Bone marrow (tissue), 2 donors: ENCODE results near the gene DLGAP1.

Experiments
- DNase-seq, 2 donors: peaks; one replicate each; lab custom pipeline; 2025; lab: John Stamatoyannopoulos, UW

The DLGAP1 gene

DNA sequence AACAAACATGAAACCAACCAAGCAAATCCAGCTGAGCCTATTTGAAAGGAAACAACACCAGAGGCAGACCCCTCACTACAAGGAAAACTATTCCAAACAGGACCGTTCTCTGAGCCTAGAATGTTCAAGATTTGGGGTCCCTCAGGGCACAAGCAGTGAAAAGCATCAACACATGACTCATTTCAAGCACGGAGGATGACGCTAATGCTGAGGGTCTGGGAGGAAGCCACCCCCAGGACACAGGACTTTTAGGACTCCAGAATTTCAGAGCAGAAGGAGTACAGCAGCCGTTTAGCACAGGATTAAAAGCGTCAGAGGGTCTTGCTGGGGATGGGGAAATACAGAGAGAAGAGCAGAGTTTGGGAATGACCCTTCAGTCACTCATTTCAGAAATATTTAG, 168.9 kb downstream of the DLGAP1 start:
- DNase-seq, result no peak

DNA sequence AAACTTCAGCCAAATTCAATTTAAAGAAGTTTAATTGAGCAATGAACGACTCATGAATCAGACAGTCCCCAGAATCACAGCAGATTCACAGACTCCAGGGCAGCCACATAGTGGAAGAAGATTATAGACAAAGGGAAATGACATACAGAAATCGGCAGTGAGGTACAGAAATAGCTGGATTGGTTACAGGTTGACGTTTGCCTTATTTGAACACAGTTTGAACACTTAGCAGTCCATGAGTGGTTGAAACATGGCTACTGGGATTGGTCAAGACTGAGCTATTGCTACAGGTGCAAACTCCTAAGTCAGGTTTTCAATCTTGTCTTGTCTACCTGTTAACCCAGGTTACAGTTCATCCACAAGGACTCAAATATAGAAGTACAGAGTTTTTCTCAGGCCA, 169.6 kb downstream of the DLGAP1 start:
- no peak for DNase-seq

DNA sequence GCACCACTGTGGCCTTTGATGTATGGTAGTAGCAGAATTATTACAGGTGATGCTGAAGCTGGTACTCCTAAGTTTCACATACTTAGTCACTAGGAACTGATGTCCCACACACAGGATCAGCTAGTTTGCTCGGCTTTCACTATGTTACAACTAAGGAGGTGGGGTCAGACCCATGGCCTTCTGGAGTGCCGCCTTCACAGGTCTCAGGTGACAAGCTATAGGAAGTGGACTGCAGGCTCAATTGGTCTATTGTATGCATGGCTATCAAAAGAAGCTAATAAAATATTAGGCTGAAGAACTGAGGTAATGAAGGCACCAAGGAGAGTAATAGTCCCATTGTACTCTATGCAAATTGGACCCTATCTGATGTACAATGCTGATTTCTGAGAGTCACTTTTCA, 170.6 kb downstream of the DLGAP1 start:
- DNase-seq, result no peak

- DNase-seq, result no peak
Measured at GRCh38 chr18:4283746-4284291, 171.3 kb downstream of the DLGAP1 start.

- DNase-seq, result no peak
Measured at GRCh38 chr18:4282954-4283353, 172.2 kb downstream of the DLGAP1 start.

DNA sequence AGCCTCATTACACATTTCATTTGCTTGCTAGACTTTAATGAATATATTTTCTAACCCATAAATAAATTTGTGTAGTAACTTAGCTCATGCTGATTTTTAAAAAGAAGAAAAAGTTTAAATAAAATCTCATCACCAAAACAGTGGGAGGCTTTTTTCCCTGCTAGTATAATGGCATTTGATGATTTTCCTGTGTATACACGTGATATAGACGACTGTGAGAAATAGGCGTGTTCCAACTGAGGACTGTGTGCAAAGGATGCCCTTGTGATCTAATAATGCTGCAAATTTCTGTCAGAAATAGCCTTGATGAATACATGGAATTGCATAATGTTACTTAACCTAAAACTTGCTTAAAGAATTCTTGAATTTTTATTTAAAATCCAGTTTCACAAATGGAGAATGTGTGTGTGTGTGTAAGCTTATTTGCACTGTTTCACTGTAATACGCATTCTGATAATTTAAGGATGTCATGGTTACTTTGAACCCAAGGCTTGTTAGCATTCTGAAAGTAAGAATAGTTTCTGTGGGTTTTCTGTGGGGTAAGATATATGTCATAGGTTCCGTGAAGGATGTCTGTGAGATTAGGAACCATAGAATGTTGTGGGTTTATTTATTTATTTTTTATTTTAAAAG, 178.0 kb downstream of the DLGAP1 start:
- no peak for DNase-seq

- DNase-seq, result no peak
Measured at GRCh38 chr18:4271952-4272351, 183.2 kb downstream of the DLGAP1 start.

GRCh38 chr18:4270988-4271387, 184.1 kb downstream of the DLGAP1 start:
- no peak for DNase-seq

- no peak for DNase-seq
Measured at GRCh38 chr18:4270016-4270415, 185.1 kb downstream of the DLGAP1 start.

- DNase-seq, result no peak
Measured at GRCh38 chr18:4267641-4268040, 187.5 kb downstream of the DLGAP1 start.

GRCh38 chr18:4264347-4264791, 190.7 kb downstream of the DLGAP1 start:
- no peak for DNase-seq

- DNase-seq, result no peak
Measured at GRCh38 chr18:4260107-4260506, 195.0 kb downstream of the DLGAP1 start.

DNA sequence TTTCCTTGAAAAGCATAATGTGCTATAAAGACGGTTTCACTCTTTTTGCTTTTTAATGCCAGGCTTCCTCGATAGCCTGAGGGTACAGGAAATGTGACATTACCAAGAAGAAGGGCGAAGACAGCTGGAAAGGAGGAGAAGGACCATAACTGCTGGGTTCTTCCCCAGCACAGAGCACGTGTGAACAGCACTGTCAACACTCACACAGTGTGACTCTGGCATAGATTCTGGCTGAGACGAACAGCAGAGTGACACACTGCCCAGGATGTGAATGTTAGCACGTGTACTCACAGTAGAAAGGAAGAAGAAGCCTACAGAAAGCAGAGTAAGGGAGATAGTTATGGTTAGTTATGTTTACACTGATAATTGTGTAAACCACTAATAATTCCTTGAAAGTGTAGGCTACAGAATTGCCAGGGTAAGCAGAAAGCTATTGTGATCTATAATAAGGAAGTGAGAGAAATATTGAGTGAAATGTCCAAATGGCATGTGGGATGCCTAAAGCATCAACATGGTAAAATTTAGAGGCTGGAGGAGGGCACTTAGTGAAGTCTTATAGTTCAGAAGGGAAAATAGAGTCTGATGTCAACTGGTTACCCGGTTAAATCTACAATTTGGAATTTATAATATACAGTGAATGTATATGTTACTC, 198.2 kb downstream of the DLGAP1 start:
- DNase-seq, result no peak

DNA sequence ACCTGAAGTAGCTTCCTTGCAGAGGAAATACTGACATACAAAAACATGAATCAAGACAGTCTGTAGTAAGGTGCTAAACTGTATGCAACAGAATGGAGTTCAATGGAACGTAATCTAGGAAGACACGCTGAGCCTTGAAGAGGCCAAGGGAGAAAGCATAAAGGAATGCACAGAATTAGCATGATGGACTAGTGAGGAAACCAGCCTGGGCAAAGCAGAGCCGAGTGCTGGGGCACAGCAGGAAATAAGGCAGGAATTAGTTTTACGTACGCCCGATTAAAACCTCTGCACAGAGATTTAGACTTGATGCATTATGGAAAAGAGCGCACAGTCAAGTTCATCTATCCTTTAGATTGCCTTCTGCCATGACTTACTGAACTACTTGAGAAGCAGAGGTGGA, 200.3 kb downstream of the DLGAP1 start:
- no peak for DNase-seq

DNA sequence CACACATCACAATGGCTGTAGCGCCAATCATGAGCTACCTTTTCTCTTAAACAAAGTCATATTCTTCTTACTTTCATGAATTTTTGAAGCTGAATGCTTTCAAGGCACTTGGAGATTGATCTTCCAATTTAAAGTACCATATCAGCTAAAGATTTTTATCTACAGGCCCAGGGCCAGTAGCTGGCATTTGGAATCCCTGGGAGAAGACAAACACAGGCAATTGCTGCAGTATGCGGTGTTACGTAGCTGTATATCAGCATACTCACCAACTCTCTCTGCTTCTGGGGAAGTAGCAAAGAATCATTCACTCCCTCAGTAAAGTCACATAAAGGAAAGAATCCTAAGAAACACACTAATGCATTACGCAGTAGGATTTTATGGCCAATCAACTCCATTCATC, 202.3 kb downstream of the DLGAP1 start:
- no peak for DNase-seq

DNA sequence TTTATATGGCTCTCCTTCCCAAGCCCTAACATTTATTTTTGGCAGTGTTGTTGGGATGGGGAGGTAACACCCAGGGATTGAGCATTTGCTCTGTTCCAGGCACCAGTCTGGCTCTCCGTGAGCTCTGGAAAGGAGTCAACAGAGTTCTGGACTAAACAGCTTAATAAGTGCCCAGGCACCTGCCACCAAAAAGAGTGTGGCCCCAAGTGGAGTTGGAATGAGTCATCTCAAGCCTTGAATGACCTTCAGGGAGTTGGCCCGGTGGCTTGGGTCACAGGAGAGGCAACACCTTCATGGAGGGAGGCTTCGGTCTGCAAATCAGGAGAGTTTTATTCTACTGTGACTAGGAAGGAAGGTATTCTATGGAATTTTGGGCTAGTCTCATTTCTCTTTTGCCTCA, 203.2 kb downstream of the DLGAP1 start:
- DNase-seq, result no peak

GRCh38 chr18:4251206-4251605, 203.9 kb downstream of the DLGAP1 start:
- no peak for DNase-seq

- DNase-seq, result no peak
Measured at GRCh38 chr18:4250141-4250540, 205.0 kb downstream of the DLGAP1 start.

- no peak for DNase-seq
Measured at GRCh38 chr18:4248686-4249085, 206.4 kb downstream of the DLGAP1 start.

DNA sequence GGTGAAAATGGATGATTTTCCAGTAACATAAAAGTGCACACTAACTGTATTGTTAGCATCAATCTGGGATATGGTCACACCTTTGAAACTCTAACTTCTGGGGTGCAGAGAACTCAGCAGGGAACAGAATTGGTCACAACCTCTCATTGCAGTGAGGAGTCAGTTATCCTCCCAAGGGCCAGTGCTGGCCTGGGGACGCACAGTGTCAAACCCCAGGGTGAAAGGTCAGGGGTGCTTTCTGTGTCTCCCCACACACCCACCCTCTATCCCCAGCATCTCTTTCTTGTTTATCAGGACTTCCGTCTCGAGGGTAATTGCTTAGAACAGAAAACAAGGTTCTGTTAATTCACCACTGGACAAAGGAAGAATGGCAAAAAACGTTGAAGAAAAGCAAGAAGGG, 208.7 kb downstream of the DLGAP1 start:
- no peak for DNase-seq

DNA sequence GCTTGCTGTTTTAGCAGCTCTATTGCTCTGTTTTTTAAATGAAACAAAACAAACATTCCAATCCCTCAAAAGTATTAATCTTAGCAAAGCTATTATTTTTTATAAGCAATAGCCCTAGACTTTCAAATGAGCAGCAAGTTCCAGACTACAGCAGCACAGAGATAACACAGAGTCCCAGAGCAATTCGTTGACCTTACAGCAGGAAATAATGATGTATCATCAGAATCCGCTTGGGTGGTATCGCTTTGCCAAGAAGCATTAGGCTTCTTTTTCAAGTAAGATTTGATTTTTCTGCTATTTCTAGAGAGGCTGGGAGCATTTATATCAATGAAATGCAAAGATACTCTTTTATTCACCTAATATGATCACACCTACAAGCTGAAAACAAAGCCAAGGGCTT, 209.7 kb downstream of the DLGAP1 start:
- DNase-seq, result no peak

GRCh38 chr18:4242431-4243161, 212.5 kb downstream of the DLGAP1 start:
- DNase-seq, result no peak

GRCh38 chr18:4241090-4241617, 214.0 kb downstream of the DLGAP1 start:
- DNase-seq, result no peak
